Nephron (organoid): ENCODE data around the gene HSPA12B.

Experiments
- H3K27ac Mint-ChIP-seq, 3 experiments: 2 replicates each; pipeline ENCODE4 v1.8.0; 2020; ENCODE audit warnings: mixed read lengths in 3 of 3, mild to moderate bottlenecking in 2 of 3, moderate library complexity in 1 of 3
- H3K27me3 Mint-ChIP-seq: 2 replicates; pipeline ENCODE4 v1.8.0; 2021; ENCODE audit warnings: low read depth, mild to moderate bottlenecking, moderate library complexity, mixed read lengths
- H3K36me3 Mint-ChIP-seq: 2 replicates; pipeline ENCODE4 v1.8.0; 2020; ENCODE audit warnings: low read depth, mixed read lengths
- H3K4me1 Mint-ChIP-seq: 2 replicates; pipeline ENCODE4 v1.8.0; 2020; ENCODE audit warnings: mixed read lengths
- H3K4me3 Mint-ChIP-seq, 3 experiments: 2 replicates each; pipeline ENCODE4 v1.8.0; 2020; ENCODE audit warnings: mild to moderate bottlenecking in 3 of 3, mixed read lengths in 3 of 3, moderate library complexity in 2 of 3
- H3K9me3 Mint-ChIP-seq: 2 replicates; pipeline ENCODE4 v1.8.0; 2020; ENCODE audit warnings: mixed read lengths
- TF ChIP-seq, protein P1 (sequence below), 3 experiments: fragments of 200-600 bp; sonication (generic); IDR thresholded peaks; one replicate each; pipeline ENCODE4 v1.5.0; 2021; ENCODE audit warnings: antibody characterized with exemption in 3 of 3; ENCODE audit not compliant: unreplicated experiment in 3 of 3

HSPA12B gene

DNA sequence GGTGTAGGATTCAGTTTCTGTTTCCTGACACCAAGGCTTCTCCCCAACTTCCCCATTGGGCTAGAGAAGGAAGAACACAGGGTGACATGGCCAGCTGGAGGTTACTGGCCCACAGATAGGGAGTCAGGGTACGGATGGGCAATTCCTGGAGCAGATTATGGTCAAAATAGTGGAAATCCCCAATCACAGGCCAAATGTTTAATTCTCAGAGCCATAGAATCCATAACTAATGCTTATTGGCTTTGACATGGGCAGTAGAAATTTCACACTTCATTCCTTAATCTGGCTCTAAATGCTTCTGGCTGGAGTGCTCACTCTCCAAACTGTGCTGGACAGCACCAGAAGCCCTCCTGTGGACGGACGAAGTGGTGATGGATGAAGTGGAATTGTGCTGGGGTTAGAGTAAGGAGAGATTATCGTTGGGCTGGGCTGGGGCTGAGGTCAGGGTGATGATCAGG lies 21.0 kb upstream of the HSPA12B start:
- Mint-ChIP-seq H3K9me3 (no peaks in the 10 kb centered on the region), H3K4me3 (no peak overlapping the region), H3K36me3 (no peaks in the 10 kb centered on the region), H3K27me3 (no peaks in the 10 kb centered on the region), H3K4me1 (peaks cover 5% of the 10 kb centered on the region), H3K27ac (no peak overlapping the region)
- TF ChIP-seq, protein P1, sequence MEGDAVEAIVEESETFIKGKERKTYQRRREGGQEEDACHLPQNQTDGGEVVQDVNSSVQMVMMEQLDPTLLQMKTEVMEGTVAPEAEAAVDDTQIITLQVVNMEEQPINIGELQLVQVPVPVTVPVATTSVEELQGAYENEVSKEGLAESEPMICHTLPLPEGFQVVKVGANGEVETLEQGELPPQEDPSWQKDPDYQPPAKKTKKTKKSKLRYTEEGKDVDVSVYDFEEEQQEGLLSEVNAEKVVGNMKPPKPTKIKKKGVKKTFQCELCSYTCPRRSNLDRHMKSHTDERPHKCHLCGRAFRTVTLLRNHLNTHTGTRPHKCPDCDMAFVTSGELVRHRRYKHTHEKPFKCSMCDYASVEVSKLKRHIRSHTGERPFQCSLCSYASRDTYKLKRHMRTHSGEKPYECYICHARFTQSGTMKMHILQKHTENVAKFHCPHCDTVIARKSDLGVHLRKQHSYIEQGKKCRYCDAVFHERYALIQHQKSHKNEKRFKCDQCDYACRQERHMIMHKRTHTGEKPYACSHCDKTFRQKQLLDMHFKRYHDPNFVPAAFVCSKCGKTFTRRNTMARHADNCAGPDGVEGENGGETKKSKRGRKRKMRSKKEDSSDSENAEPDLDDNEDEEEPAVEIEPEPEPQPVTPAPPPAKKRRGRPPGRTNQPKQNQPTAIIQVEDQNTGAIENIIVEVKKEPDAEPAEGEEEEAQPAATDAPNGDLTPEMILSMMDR (IDR thresholded peaks at IDR 0.05; ENCODE audit: unreplicated experiment in 3 of 3) = no peak

DNA sequence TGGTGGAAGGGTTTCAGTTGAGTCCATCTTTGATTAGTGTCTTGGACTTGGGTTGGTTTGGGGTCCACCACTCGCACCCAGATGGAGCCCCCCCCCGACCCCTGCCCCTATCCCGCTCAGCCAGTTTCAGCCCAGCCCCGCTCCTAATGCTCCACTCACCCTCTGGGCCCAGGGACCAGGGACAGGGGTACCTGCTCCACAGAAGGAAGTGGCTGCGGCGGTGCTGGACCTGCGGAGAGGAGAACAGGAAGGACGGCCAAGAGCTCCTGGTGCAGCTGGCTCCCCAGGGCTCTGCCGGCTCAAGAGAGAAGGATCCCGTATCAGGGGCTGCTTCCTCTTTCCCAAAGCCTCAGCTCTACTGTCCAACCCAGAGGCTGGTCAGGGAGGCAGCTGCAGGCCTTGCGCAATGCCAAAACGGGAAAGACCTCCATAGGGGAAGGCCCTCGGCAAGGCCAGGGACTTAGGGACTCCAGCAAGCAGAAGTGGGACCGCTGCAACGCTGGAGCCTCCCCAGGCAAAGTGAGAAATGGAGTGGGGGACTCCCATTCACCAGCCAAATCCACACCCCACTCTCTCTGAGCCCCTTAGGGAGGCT lies 20.1 kb upstream of the HSPA12B start, which contains the start of gene SIGLEC1:
TSS of gene SIGLEC1 (minus strand) at position 322 of the 595 bp plus-strand sequence. CDS start 5,472 bp downstream, outside the sequence.
- H3K9me3 Mint-ChIP-seq = no peaks in the 10 kb centered on the region
- no peak within 1 kb of the TSS for H3K27ac Mint-ChIP-seq
- H3K27me3 Mint-ChIP-seq = no peaks in the 10 kb centered on the region
- no peak within 1 kb of the TSS for H3K4me3 Mint-ChIP-seq
- H3K36me3 Mint-ChIP-seq = no peaks in the 10 kb centered on the region
- TF ChIP-seq, protein P1 (IDR thresholded peaks at IDR 0.05; ENCODE audit: unreplicated experiment in 3 of 3) = no peak
- H3K4me1 Mint-ChIP-seq = peaks cover 5% of the 10 kb centered on the region

DNA sequence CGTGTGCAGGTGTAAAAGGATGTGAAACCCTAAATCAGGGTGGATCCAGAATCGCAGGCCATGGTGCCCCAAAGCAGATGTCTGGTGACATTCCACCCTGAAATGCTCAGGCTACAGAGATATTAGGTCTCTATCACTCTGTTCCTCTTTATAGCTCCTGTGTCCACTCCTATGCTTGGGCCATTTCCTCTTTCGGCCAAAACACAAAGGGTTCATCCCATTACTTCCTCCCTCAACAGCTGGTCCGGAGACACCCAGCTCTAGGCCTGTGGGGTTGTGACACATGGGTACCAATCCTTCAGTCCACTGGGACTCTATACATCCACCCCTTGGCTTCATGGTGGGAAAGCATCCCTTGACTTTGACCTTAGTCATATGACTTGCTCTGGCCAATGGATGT lies 18.4 kb upstream of the HSPA12B start:
- Mint-ChIP-seq H3K27ac (no peak overlapping the region), H3K9me3 (no peaks in the 10 kb centered on the region), H3K36me3 (no peaks in the 10 kb centered on the region), H3K4me3 (no peak overlapping the region), H3K4me1 (peaks cover 5% of the 10 kb centered on the region), H3K27me3 (no peaks in the 10 kb centered on the region)
- TF ChIP-seq, protein P1 (IDR thresholded peaks at IDR 0.05; ENCODE audit: unreplicated experiment in 3 of 3) = no peak

DNA sequence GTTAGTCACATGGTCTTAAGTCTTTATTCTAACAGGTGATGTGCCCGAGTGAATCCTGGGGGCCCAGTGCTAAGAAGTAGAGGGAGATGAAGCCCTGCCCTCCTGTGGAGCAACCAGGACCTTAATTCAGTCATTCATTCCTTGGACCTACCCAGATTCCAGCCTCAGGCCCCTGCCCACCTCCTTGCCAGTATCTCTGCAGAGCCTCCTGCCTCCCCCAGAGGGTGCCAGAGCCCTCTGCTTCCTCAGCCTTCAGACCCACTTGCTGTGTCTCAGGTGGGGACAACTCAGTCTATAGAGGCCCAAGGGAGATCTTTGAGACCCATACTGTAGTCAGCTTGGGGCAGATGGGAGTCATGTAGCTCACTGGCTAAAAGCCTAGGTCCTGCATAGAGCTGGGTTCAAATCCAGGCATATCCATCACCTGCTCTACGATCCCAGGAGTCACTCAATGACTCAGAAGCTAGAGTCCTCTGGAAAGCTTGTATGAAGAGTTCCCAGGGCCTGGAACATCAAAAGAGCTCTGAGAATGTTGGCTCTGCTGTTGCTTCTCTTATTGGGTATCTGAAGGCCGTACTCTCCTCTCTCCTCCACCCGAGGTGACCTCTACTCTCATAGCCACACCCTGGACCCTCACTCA lies 16.2 kb upstream of the HSPA12B start:
- H3K4me1 Mint-ChIP-seq = no peaks in the 10 kb centered on the region
- TF ChIP-seq, protein P1 (IDR thresholded peaks at IDR 0.05; ENCODE audit: unreplicated experiment in 3 of 3) = peak; percentile 66 to 79 (median 76)
- no peak overlapping the region for H3K27ac Mint-ChIP-seq
- peaks cover 12% of the 10 kb centered on the region for H3K27me3 Mint-ChIP-seq
- H3K36me3 Mint-ChIP-seq = no peaks in the 10 kb centered on the region
- H3K9me3 Mint-ChIP-seq = no peaks in the 10 kb centered on the region
- H3K4me3 Mint-ChIP-seq = no peak overlapping the region

DNA sequence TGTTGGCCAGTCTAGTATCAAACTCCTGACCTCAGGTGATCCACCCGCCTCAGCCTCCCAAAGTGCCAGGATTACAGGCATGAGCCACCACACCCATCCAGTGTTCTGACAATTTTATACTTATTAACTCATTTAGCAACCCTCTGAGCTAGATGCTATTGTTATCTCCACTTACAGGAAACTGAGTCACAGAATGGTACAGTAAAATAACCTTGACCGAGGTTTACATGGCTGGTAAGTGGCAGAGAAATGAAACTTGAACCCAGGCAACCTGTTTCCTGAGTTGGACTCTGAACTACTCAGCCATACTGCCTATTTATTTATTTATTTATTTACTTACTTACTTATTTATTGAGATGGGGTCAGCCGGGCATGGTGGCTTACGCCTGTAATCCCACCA lies 13.4 kb upstream of the HSPA12B start:
- Mint-ChIP-seq H3K27me3 (peaks cover 12% of the 10 kb centered on the region), H3K36me3 (no peaks in the 10 kb centered on the region), H3K27ac (no peak overlapping the region), H3K4me1 (no peaks in the 10 kb centered on the region), H3K4me3 (no peak overlapping the region), H3K9me3 (no peaks in the 10 kb centered on the region)
- TF ChIP-seq, protein P1 (IDR thresholded peaks at IDR 0.05; ENCODE audit: unreplicated experiment in 3 of 3) = no peak

DNA sequence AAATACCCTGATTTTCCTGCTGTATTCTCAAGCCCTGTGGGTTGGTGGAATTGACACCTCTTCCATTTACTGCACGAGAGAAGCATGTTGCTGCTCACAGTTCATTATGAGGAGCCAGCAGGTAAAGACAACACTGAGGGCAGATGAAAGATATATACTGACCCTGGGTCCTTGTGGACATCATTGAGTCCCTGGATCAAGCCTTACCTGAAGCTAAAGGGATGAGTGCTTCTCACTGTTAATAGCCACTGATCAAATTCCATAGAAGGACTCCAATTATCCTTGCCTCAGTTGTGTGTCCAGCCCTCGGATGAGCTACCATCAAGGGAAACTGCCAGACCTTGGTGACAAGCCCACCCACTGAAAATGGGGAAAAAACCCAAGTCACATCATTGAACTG lies 12.4 kb upstream of the HSPA12B start:
- H3K4me3 Mint-ChIP-seq = no peak overlapping the region
- H3K36me3 Mint-ChIP-seq = no peaks in the 10 kb centered on the region
- peaks cover 12% of the 10 kb centered on the region for H3K27me3 Mint-ChIP-seq
- no peaks in the 10 kb centered on the region for H3K9me3 Mint-ChIP-seq
- no peak overlapping the region for H3K27ac Mint-ChIP-seq
- no peaks in the 10 kb centered on the region for H3K4me1 Mint-ChIP-seq
- TF ChIP-seq, protein P1 (IDR thresholded peaks at IDR 0.05; ENCODE audit: unreplicated experiment in 3 of 3) = no peak
